Endothelial cell of umbilical vein (primary cell): ENCODE results near the gene HEBP1. TPM values are rescaled to one million over a fixed set of nuclear protein-coding genes. Genes with fewer than 3 reads are reported as not detected.

Experiments
- BruUV-seq: library from RNA; stranded (reverse); fragments of 400-500 nt; replicated peaks from 2 replicates; lab custom pipeline; 2021; lab: Mats Ljungman, UMichigan
- CTCF ChIA-PET: fragments of 300-600, 350-600 bp; sonication (Branson Sonifier 250); formaldehyde crosslinking; loops from one replicate; lab custom pipeline; 2021; ENCODE audit warnings: antibody characterized with exemption, inconsistent platforms; lab: Charles Lee
- POLR2A ChIA-PET: fragments of 300-600, 350-600 bp; sonication (Branson Sonifier 250); formaldehyde crosslinking; loops from one replicate; lab custom pipeline; 2021; ENCODE audit warnings: antibody characterized with exemption, inconsistent platforms; lab: Charles Lee
- DNase-seq: peaks from one replicate; pipeline ENCODE4 v3.0.0-alpha.2; 2011; ENCODE audit warnings: low read depth, low spot score
- FAIRE-seq: peaks from 2 replicates; lab custom pipeline; 2011; peaks lifted over from hg19 to GRCh38; lab: Jason Lieb, UNC
- H2AFZ ChIP-seq: 2 replicates; pipeline ENCODE4 v1.6.0; 2012; ENCODE audit warnings: low read depth, low read length, control low read depth, inconsistent platforms
- H3K27ac ChIP-seq: 2 replicates; pipeline ENCODE4 v1.5.1; 2011; ENCODE audit warnings: low read depth, mild to moderate bottlenecking, control low read depth, low read length, moderate library complexity; ENCODE audit not compliant: insufficient read depth
- H3K27me3 ChIP-seq, 2 experiments: 2 replicates each; pipeline versions ENCODE4 v1.6.0 to v1.6.1; 2011; ENCODE audit warnings: low read length in 2 of 2, mixed read lengths in 1 of 2; ENCODE audit not compliant: control insufficient read depth in 2 of 2, insufficient read depth in 2 of 2
- H3K36me3 ChIP-seq, 2 experiments: 2 replicates in 1 of 2; 3 replicates in 1 of 2; pipeline ENCODE4 v1.5.1; 2011; ENCODE audit warnings: low read length in 2 of 2, mild to moderate bottlenecking in 1 of 2, moderate library complexity in 1 of 2; ENCODE audit not compliant: control insufficient read depth in 2 of 2, insufficient read depth in 2 of 2; ENCODE audit errors: extremely low read depth in 1 of 2
- H3K4me1 ChIP-seq: 3 replicates; pipeline ENCODE4 v1.5.1; 2011; ENCODE audit warnings: mild to moderate bottlenecking, low read length; ENCODE audit not compliant: control insufficient read depth, insufficient read depth; ENCODE audit errors: extremely low read depth
- H3K4me2 ChIP-seq: 2 replicates; pipeline ENCODE4 v1.6.1; 2011; ENCODE audit warnings: low read length, control low read depth, mixed read lengths; ENCODE audit not compliant: insufficient read depth
- H3K4me3 ChIP-seq, 3 experiments: fragments of 200-600 bp in 1 of 3; sonication (generic), shearing (Covaris generic) in 1 of 3; replicated peaks in 1 of 3; 2 replicates each; pipeline ENCODE4 v1.5.1; 2011 to 2016; ENCODE audit warnings: control low read depth in 3 of 3, low read length in 3 of 3, mild to moderate bottlenecking in 2 of 3, inconsistent platforms in 1 of 3, low read depth in 1 of 3, moderate library complexity in 1 of 3; ENCODE audit not compliant: insufficient read depth in 1 of 3
- H3K79me2 ChIP-seq: 2 replicates; pipeline ENCODE4 v1.6.0; 2012; ENCODE audit warnings: low read length, inconsistent platforms; ENCODE audit not compliant: control insufficient read depth, insufficient read depth
- H3K9ac ChIP-seq: replicated peaks from 2 replicates; pipeline ENCODE3; 2011; ENCODE audit warnings: low read length, control low read depth; ENCODE audit not compliant: insufficient read depth; ENCODE audit errors: extremely low read depth
- H3K9me1 ChIP-seq: replicated peaks from 3 replicates; pipeline ENCODE4 v1.6.0; 2011; ENCODE audit warnings: mild to moderate bottlenecking, low read length; ENCODE audit not compliant: control insufficient read depth, insufficient read depth; ENCODE audit errors: extremely low read depth
- H3K9me3 ChIP-seq: replicated peaks from 2 replicates; pipeline ENCODE4 v1.5.1; 2012; ENCODE audit warnings: low read length, inconsistent platforms; ENCODE audit not compliant: control insufficient read depth, insufficient read depth
- H4K20me1 ChIP-seq: replicated peaks from 2 replicates; pipeline ENCODE3; 2011; ENCODE audit warnings: mild to moderate bottlenecking, low read length; ENCODE audit not compliant: control insufficient read depth, insufficient read depth; ENCODE audit errors: extremely low read depth
- EZH2 ChIP-seq: IDR thresholded peaks from 2 replicates; pipeline ENCODE4 v1.6.1; 2012; ENCODE audit warnings: borderline replicate concordance, low read depth, mild to moderate bottlenecking, moderate library complexity, low read length, inconsistent platforms; ENCODE audit not compliant: severe bottlenecking
- FOS ChIP-seq: IDR thresholded peaks from 2 replicates; pipeline ENCODE4 v1.6.1; 2011; ENCODE audit warnings: mild to moderate bottlenecking, low read length, moderate library complexity, borderline replicate concordance; ENCODE audit not compliant: insufficient read depth
- GATA2 ChIP-seq: IDR thresholded peaks from 2 replicates; pipeline ENCODE4 v1.7.0; 2011; ENCODE audit warnings: low read depth, mild to moderate bottlenecking, moderate library complexity, mixed read lengths, low read length; ENCODE audit not compliant: insufficient read length, insufficient read depth
- JUN ChIP-seq: IDR thresholded peaks from 2 replicates; pipeline ENCODE4 v1.6.1; 2011; ENCODE audit warnings: borderline replicate concordance, low read depth; ENCODE audit not compliant: insufficient read length, insufficient read depth
- MYC ChIP-seq: IDR thresholded peaks from one replicate; pipeline ENCODE4 v1.6.1; 2011; ENCODE audit warnings: mild to moderate bottlenecking, low read depth, low read length
- POLR2A ChIP-seq: IDR thresholded peaks from 2 replicates; pipeline ENCODE4 v1.6.1; 2012; ENCODE audit warnings: low read depth, mild to moderate bottlenecking, control low read depth, low read length
- POLR2AphosphoS5 ChIP-seq: IDR thresholded peaks from 2 replicates; pipeline ENCODE4 v1.6.1; 2012; ENCODE audit warnings: low read depth, mild to moderate bottlenecking, control low read depth, low read length, moderate library complexity; ENCODE audit not compliant: insufficient read depth
- dilution Hi-C: fragments of 300-500 bp; cut with MboI; formaldehyde crosslinking; loops from one replicate; pipeline ENCODE4 v1.15.0; 2019; ENCODE audit warnings: low sequenced_read_pairs; ENCODE audit not compliant: extremely low pct_ligation_motif_present
- intact Hi-C: fragments of 100-400 bp; cut with micrococcal nuclease; formaldehyde crosslinking; loops from one replicate; pipeline ENCODE4 v1.10.0; 2022
- polyA plus RNA-seq, 4 experiments: library from polyadenylated mRNA; depleted of rRNA in 3 of 4; stranded (reverse) in 3 of 4; unstranded in 1 of 4; fragments of >200 nt; gene quantifications; 2 replicates each; pipeline versions ENCODE4 v1.2.1 to v1.2.3, GENCODE V29; 2011 to 2012; ENCODE audit warnings: missing spikeins in 1 of 4
- total RNA-seq: library from RNA; stranded (reverse); gene quantifications from 2 replicates; pipeline ENCODE4 v1.2.3, GENCODE V29; 2021
- TF ChIP-seq, protein P1 (sequence below): IDR thresholded peaks from 2 replicates; pipeline ENCODE4 v1.6.1; 2011; ENCODE audit not compliant: insufficient read depth, insufficient read length
- TF ChIP-seq, protein P2 (sequence below), 2 donors: IDR thresholded peaks; 1 replicate in 1 of 2; 2 replicates in 1 of 2; pipeline ENCODE4 v1.5.1; 2011; ENCODE audit warnings: low read length in 2 of 2, mild to moderate bottlenecking in 2 of 2, moderate library complexity in 2 of 2, control low read depth in 1 of 2, inconsistent platforms in 1 of 2, low read depth in 1 of 2; ENCODE audit not compliant: insufficient read depth in 1 of 2; ENCODE audit errors: extremely low read depth in 1 of 2

Gene HEBP1
- total and polyA plus RNA-seq, 2 donors (not counting 3 experiments of a cell fraction or from before 2014, with no cell fraction given), result 23.1 to 59.5 TPM

DNA sequence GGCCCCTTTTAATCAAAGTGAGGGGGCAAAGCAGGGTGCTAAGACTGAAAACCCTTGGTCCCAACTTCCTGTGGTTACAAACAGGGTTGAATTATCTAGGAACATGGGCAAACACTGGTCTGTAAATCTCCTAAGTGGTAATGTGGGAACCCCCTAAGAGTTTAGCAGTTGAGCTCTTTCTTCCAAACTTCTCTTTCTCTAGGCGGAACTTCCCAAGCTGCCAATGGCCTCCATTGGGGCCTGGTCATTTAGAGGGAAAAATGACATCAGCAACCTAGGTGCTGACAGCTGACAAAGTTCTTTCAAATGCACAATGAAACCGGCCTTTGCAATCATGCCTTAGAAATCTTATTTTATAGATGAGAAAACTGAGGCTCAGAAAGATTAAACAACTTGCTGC is 17.7 kb downstream of the HEBP1 start:
- ChIA-PET POLR2A (no interaction called here), CTCF (interaction anchor here (0.6 to 11.7 kb wide), 15 partner anchors 15 to 245 kb away, joined by 3 to 159 read pairs (median 5); partner anchors contain the start of gene GPRC5A)
- peaks cover 0 to 10% of the 10 kb centered on the region in 2 experiments for H3K36me3 ChIP-seq
- H2AFZ ChIP-seq, result no peak overlapping the region
- dilution Hi-C loops (loop anchor here (10.0 kb wide), 2 partner anchors 148 to 232 kb away; no protein-coding TSS in a partner anchor), intact Hi-C loops (loop anchor here (2.0 kb wide), 1 partner anchor 256 kb away; no protein-coding TSS in a partner anchor)
- DNase-seq, result no peak
- TF ChIP-seq, protein P1, sequence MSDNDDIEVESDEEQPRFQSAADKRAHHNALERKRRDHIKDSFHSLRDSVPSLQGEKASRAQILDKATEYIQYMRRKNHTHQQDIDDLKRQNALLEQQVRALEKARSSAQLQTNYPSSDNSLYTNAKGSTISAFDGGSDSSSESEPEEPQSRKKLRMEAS, result no peak
- no peak for TF ChIP-seq POLR2AphosphoS5
- TF ChIP-seq, protein P2, sequence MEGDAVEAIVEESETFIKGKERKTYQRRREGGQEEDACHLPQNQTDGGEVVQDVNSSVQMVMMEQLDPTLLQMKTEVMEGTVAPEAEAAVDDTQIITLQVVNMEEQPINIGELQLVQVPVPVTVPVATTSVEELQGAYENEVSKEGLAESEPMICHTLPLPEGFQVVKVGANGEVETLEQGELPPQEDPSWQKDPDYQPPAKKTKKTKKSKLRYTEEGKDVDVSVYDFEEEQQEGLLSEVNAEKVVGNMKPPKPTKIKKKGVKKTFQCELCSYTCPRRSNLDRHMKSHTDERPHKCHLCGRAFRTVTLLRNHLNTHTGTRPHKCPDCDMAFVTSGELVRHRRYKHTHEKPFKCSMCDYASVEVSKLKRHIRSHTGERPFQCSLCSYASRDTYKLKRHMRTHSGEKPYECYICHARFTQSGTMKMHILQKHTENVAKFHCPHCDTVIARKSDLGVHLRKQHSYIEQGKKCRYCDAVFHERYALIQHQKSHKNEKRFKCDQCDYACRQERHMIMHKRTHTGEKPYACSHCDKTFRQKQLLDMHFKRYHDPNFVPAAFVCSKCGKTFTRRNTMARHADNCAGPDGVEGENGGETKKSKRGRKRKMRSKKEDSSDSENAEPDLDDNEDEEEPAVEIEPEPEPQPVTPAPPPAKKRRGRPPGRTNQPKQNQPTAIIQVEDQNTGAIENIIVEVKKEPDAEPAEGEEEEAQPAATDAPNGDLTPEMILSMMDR (IDR thresholded peaks at IDR 0.05; ENCODE audit: extremely low read depth in 1 of 2, insufficient read depth in 1 of 2, low read depth in 1 of 2, low read length in 2 of 2), result no peak
- no peak for TF ChIP-seq GATA2
- no peak for TF ChIP-seq JUN
- no peak for TF ChIP-seq MYC
- TF ChIP-seq FOS, result no peak
- TF ChIP-seq POLR2A, result no peak
- no peak for TF ChIP-seq EZH2
- no peak for FAIRE-seq
- no peaks in the 10 kb centered on the region for H3K9me1 ChIP-seq
- no peak overlapping the region for H3K4me2 ChIP-seq
- H4K20me1 ChIP-seq, result no peaks in the 10 kb centered on the region
- no peaks in the 10 kb centered on the region for H3K27me3 ChIP-seq
- no peak overlapping the region for H3K4me3 ChIP-seq
- peaks cover 20% of the 10 kb centered on the region for H3K4me1 ChIP-seq
- no peaks in the 10 kb centered on the region for H3K79me2 ChIP-seq
- H3K27ac ChIP-seq, result no peak overlapping the region
- H3K9ac ChIP-seq, result no peak overlapping the region
- no peaks in the 10 kb centered on the region for H3K9me3 ChIP-seq
- BruUV-seq, result no TSS peak
